DMS 273 treated with DMSO at 0.1 percent for 48 hours (cell line): ENCODE measurements around the gene RSPH9.
"Not testable (repeated sequence)": the region's sequence is repeated elsewhere in the genome, so short reads cannot be mapped to it uniquely, and the experiment has no call there.

Experiments
- DNase-seq: peaks from one replicate; lab custom pipeline; 2025; lab: John Stamatoyannopoulos, UW

The RSPH9 gene

GRCh38 chr6:43629104-43629504 is 15.7 kb upstream of the RSPH9 start, which contains the start of gene GTPBP2:
GTPBP2 (minus strand) TSS chr6:43629264; CDS start chr6:43629162, 102 bp downstream.
- DNase-seq = peak; percentile 97

DNA sequence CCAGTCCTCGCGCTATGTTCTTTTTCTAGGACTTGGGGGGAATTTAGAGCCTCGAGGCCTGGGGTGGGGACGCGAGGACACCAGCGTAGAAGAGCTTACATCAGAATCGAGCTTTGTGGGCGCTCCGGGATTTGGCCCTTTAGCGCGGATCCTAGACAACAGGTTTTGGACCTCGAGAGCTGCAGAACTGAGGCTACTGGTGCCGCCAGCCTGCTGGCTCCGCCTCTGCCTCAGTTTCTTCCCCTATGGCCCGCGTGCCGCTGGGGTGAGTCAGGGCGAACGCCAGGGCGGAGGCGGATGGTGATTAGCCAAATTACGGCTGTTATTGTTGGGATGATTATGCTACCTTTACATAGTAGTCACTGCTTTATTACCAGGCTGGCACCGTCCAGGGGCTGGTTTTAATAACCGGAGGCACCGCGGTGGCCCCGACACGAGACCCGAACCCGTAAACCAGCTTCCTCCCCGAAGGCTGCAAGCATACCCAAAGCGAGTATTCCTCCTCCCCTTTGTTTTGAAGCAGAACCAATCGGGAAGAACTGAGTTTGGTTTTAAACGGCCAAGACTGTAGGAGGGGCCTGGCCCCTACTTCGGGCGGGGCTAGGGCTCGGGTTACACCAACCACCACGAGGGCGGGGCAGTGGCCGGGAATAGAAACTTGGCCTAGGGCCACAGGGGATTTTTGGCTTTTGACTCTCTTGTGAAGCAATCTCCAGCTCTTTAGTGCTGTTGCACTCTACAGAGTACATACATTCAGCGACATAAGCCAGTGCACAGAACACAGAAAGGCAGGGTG is 15.1 kb upstream of the RSPH9 start:
- DNase-seq = peak; percentile 95

DNA sequence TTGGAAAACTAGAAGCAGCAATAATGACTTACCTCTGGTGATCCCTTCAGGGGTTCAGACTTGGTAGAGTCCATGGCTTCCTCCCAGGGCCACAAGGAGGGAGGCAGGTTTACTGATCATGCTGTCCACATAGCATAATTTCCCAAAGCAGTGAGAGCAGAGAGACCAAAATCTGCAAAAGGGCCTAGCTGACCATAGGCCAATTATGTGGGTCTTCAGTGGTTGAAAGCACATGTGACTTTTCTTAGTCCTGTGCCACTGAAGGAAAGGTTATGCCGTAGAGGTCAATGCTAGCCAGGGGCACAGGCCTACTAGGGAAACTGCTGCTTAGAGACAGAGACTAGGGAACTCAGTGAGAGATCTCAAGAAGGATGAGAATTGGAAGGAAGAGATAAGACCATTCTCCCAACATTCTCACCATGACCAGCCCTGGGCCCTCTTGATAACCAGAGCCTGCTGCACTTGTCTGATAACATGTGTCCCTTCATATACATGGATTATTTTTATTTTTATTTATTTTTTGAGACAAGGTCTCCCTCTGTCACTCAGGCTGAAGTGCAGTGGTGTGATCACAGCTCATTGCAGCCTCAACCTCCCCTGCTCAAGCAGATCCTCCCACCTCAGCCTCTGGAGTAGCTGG is 13.7 kb upstream of the RSPH9 start:
- DNase-seq = no peak

- not testable (repeated sequence) for DNase-seq
Measured at GRCh38 chr6:43633002-43633401, 11.8 kb upstream of the RSPH9 start.

DNA sequence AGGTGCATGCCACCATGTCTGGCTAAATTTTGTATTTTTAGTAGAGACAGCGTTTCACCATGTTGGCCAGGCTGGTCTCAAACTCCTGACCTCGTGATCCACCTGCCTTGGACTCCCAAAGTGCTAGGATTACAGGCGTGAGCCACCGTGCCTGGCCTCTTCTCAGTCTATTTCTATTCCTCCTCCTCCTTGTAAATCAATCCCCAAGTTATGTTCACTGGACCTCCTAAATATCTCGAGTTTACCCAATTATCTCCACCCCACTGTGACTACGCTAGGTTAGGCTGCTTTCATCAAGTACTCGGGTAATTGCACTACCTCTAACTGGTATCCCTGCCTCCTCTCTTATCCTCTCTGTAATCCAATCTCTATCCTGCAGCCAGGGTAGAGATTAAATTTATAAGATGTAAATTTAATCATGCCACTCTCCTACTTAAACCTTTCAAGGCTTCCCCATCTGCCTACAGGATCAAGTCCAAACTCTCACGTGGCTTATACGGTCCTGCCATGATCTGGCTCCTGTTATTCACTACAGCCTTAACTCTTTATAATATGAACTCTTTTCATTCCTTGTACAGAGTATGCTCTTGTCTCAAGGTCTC is 10.0 kb upstream of the RSPH9 start:
- DNase-seq = peak; percentile 85

DNA sequence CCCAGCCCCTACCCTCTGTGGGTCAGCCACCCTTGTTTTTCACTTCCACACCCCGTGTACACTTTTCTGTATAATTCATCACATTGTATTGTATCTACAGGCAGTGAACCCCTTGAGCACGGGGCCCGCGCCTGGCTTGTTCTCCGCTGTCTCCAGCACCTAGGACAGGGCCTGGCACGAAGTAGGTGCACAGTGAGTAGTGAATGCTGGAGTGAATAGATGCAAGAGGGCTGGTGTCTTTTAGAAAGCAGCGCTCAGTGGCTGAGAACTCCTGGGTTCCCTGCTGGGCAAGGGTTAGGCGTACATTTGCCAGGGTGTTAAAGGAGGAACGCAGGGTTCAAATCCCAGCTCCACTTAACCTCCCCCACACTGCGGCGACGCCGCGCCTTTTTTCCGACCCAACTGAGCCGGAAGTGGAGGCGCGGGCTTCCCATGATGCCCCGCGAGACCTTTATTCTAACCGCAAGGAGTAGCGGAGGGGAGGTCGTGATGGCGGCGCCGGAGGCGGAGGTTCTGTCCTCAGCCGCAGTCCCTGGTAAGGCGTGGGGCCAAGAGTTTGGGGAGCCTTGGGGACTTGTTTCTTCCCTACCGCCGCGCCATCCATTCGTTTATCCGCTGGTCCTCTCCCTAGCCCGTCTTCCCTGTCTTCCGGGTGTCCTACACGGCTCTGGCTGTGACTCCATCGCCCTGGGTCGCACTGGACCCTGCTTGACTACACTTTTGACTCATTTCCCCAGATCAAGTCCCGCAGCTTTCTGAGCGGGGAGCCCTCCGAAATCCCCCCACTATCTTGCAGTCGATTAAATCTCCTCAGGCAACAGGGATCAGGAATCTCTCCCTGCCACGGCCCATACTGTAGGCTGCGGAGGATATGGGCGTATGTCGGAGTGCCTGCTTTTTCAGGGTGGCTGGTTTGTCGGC is 9.2 kb upstream of the RSPH9 start, which contains the start of gene MAD2L1BP:
MAD2L1BP (plus strand) TSS at position 454 of the 921 bp plus-strand sequence; CDS start at position 490, 36 bp downstream.
- peak; percentile 67 for DNase-seq

DNA sequence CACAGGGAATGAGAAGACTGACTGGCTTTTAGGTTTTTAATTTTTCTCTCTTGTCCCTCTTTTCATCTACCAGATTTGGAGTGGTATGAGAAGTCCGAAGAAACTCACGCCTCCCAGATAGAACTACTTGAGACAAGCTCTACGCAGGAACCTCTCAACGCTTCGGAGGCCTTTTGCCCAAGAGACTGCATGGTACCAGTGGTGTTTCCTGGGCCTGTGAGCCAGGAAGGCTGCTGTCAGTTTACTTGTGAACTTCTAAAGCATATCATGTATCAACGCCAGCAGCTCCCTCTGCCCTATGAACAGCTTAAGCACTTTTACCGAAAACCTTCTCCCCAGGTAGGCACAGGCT is 8.6 kb upstream of the RSPH9 start:
- no peak for DNase-seq

- DNase-seq = no peak
Measured at GRCh38 chr6:43639984-43640800, 4.6 kb upstream of the RSPH9 start.

DNA sequence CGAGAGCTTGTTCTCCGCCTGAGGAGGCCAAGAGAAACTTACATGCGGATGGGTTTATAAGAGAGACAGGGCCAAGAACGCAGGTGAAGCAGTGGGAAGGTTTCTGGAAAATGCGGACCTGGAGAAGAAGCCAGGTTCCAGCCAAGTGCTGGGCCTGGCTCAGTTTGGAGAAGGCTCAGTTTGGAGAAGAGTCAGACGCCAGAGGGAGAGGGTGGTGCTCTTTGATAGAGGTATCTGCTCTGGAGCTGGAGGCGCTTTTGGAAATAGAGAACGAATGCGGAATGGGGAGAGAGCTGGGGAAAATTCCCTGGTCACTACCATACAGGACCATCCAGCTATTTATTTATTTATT is 753 bp downstream of the RSPH9 start:
- no peak for DNase-seq

- DNase-seq = no peak
Measured at GRCh38 chr6:43647613-43648012, 2.8 kb downstream of the RSPH9 start.

DNA sequence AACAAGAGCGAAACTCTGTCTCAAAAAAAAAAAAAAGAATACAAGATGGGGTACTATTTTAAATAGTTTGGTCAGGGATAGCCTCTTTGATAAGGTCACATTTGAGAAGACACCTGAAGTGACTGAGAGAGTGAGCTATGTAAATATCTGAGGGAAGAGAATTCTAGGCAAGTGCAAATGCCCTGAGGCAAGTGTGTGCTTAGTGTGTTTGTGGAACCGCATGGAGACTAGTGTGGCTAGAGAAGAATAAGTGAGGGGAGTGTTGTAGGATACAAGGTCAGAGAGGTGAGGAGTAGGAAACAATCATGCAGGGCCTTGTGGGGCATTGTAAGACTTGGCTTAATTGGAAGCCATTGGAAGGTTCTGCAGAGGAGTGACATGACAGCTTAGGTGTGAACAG is 3.4 kb downstream of the RSPH9 start:
- DNase-seq = no peak

DNA sequence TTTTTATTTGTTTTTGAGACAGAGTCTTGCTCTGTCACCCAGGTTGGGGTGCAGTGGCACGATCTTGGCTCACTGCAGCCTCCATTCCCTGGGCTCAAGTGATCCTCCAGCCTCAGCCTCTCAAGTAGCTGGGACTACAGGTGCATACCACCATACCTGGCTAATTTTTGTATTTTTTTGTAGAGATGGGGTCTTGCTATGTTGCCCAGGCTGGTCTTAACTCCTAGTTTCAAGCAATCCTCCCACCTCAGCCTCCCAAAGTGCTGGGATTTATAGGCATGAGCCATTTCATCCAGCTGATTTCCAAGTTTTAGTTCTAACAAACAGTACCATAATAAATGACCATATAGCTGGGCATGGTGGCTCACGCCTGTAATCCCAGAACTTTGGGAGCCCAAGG is 8.0 kb downstream of the RSPH9 start:
- DNase-seq = not testable (repeated sequence)

DNA sequence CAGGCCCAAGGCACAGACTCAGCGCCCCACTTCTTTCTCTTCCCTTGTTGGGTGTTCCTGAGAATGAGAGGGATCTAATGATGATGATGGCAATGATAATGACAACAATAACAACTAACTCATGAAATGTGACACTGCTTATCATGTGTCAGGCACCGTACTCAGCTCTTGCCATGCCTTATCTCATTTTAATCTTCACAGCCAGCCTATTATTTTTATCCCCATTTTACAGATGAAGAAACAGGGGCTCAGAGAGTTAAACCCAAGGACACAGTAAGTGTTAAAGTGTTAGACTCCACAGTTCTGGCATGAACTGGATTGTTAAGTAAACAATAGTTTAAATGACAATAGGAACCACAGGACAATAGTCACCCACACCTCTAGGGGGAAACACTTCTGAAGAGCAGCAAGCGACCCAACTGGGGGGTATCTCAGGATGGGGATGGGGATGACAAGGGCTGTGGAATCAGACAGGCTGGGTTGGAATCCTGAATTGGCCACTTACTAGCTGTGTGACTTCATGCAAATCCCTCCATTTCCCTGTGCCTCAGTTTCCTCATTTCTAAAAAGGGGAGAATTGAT is 12.5 kb downstream of the RSPH9 start:
- DNase-seq = no peak

- DNase-seq = no peak
Measured at GRCh38 chr6:43658161-43658560, 13.3 kb downstream of the RSPH9 start.

DNA sequence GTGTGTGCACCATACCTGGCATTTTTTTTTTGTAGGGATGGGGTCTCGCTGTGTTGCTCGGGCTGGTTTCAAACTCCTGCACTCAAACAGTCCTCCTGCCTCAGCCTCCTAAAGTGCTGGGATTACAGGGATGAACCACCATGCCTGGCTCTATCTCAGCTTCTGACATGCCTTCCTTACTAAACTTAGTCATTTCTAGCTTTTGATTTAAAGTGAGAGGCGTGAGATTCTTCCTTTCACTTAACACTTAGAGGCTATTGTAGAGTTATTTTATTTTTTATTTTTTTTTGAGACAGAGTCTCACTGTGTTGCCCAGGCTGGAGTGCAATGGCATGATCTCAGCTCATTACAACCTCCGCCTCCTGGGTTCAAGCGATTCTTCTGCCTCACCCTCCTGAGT is 18.1 kb downstream of the RSPH9 start:
- not testable (repeated sequence) for DNase-seq

DNA sequence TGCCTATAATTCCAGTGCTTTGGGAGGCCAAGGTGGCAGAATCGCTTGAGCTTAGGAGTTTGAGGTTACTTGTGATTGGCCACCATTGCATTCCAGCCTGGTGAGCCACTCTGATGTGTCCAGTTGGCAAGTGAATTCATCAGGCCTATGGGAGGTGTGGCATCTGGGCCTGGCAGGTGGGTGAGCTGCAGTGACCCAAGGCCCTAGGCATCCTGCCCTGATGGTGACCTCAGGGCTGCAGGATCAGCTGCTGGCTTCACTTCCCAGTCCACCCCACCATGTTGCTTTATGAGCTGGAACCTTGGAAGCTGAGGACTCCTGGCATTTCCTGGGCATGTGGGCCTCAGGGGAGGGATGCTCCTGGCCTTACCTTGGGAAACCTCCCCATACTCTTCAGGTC is 20.5 kb downstream of the RSPH9 start:
- DNase-seq = no peak

GRCh38 chr6:43666196-43666920 is 21.5 kb downstream of the RSPH9 start:
- DNase-seq = no peak

DNA sequence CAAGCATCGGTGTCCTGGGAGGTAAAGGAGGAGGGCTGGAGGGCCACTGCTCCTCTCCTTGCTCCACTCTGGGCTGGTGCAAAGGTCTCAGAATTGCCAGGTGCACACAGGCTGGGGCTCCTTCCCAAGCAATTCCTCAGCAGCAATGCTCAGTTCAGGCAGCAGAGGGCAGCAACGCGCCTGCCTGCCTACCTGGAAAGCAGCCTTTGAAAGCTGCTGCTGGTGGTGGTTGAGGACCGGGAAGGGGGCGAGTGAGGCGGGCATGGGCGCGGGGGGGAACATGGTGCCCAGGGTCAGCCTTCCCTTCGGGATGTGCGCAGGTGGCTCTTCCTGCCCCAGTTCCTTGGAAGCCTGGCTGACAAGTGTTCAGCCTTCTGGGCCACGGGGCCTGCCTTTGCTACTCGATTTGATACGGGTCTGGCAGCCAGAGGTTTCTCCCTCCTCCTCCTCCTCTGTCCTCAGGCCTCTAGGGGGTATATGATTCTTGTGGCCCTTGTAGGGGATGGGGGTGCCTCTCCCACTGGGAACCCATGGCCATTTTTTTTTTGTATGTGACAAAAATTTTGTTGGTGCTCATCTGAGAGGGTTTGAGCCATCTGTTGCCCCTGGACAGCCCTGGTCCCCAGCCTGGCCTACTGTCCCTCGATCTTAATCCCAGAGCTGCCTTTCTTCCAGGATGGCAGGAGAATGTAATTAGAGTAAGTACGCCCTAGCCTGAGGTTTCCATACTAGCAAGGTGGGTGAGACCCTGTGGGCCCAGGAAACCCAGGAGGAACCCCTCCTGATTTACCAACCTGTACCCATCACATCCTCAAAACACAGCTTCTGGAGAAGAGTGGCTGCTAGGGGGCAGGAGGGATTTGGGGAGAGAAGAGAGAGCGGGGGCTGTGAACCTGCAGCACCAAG is 22.7 kb downstream of the RSPH9 start:
- DNase-seq = peak; percentile 20
